Stimulated activated naive CD4-positive, alpha-beta T cell (primary cell): ENCODE results near the gene CD109.
"Not testable (repeated sequence)": the region's sequence is repeated elsewhere in the genome, so short reads cannot be mapped to it uniquely, and the experiment has no call there.

Experiments
- DNase-seq, 6 experiments: peaks; one replicate each; lab custom pipeline; 2025; lab: John Stamatoyannopoulos, UW

Gene CD109

GRCh38 chr6:73688351-73688750 is 7.7 kb upstream of the CD109 start:
- DNase-seq: no peak

DNA sequence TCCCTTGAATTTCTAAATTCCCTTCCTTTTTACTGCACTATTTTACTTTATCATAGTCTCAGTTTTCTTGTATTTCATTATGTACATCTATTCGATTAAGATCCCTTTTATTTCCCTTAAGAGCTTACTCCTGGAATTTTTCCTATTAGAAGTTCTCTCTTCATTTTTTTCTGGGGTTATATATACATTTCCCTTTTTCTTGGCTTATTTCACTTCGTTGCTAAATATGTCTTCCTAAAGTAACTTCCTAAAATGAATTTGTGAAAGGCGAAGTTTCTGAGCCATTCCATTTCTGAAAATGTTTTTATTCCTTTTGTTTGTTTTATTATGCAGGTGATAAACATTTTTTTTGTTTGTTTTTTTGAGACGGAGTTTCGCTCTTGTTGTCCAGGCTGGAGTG is 5.9 kb upstream of the CD109 start:
- no peak for DNase-seq

- no peak for DNase-seq
These were observed 4.5 kb upstream of the CD109 start for GRCh38 chr6:73691512-73691911.

DNA sequence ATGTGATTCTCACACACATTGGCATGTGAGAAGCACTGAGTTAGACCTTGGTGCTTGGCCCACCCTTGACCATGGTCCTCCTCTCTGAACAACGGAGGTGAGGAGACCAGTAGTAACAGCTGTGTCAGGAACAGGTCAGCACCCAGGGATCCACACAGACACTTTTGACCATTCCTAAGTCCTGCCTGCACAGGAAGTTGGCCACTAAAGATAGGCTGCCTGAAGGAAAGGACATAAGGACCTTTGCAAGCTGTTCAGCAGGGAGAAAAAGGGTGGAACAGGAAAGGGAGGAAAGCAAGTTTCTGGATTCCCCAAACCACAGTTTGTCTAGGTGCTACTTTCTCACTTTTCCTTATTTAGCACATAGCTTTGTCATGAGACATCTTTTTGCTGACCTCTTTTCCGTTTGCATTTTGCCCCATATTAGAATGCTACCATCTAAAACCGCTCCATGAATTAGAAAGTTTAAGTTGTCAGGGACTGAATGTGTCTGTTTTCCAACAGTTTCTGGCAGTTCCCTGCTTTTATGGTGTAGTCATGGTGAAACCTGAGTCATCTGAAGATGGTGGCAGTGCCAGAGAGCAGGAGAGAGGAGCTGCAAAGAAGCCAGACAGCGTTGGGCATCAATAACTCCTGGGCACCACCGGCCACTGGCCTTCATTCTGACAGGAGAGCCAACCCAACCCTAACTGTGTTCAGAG is 1.1 kb upstream of the CD109 start:
- DNase-seq: no peak

DNA sequence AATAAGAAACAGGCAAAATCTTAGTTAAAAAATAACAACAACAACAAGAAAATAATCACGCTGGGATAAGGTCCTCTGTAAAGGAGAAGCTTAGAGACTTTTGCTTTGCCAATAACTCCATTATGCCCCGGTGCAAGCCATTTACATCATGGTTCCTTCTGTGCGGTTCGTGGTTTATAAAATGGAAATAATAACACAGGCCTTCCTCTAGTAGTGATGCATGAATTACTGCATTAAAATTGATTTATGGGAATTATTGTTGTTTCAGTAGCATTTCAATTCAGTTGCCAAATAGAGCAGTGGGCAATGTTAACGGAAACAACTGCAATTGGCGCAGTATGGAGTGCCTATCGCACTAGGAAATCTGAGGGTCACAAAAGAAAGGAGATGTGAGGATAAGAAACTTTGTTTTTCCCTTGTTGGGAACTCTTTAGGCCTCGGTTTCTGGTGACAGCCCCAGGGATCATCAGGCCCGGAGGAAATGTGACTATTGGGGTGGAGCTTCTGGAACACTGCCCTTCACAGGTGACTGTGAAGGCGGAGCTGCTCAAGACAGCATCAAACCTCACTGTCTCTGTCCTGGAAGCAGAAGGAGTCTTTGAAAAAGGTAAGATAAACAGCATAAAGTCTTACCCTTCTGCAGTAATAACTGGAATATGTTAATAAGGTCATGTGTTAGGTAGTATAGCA is 1.1 kb downstream of the CD109 start:
- DNase-seq: no peak

DNA sequence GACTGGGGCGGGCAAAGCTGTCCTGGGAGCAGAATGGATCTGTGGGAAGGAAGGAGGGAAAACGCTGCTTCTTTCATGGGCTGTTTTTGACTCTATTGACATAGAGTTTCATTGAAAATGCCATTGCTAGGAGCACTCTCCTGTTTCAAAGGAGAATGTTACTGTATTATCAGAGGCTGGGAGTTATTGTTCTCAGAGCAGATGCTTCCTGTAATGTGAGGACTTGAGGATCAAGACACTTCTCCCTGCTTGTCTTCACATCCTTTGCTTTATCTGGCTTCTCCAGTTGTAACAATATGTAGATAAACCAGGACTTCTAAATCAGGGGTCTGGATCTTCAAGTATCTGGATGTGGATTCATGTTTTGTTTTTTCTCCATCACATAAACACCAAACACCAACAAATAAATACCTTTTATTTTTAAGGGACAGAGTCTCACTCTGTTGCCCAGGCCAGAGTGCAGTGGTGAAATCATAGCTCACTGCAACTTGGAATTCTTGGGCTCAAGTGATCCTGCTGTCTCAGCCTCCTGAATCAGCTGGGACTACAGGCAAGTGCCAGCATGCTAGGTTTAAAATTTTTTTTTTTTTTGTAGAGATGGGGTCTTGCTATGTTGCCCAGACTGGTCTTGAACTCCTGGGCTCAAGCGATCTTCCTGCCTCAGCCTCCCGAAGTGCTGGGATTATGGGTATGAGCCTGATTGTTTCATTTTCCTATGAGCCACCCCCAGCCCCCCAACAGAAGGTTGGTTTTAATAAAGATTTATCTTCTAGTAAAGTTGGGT is 3.9 kb downstream of the CD109 start:
- no peak for DNase-seq

DNA sequence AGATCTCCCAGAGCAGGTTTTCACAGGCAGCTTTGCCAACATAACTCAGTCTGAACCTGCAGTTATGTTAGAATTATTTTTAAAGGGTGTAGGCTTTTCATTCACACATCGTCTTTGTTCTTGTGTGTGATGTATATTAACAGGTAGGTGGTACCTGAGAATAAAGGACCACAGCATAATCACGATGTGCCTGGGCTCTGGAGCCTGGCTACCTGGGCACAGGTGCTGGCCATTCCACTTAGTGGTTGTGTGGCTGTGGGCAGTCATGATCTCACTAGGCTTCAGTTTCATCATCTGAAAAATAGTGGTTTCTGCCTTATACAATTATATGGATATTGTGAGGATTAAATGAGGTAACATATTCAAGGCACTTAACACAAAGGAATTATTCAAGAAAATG is 6.4 kb downstream of the CD109 start:
- DNase-seq: no peak

DNA sequence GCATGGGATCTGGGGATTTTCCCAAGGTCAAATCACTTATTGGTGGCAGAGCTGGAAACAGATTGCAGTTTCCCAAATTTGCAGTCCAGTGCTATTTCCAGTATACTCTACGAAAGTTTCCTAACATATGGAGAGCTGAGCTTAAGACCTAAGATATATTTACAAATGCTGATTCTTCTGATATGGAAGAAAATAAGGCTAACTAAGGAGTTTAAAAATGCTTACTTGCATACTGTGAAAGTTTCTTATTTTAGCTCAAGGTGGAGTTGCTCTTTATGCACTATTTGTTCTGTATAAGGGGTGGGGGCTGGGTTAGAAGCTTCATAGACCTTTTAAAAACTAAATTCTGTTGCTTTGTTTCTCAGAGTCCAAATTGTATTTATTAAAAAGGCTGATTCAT is 7.5 kb downstream of the CD109 start:
- DNase-seq: no peak

DNA sequence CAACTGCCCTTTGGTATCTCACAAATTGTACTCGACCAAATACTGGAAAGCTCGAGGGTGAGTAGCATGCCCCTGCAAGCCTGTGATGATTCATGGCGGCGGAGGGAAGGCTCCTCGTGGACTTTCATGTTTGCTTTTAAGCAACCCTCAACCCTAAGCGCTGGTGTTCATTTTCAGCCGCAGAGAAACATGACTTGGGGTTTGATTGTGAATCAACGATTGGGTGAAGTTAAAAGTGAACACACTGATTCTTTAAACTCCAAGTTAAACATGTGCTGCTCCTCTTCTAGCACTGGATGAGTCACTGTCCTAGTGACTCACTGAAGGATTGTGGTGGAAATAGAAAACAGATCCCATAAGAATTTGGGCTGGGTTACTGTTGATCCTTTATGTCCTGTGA is 8.3 kb downstream of the CD109 start:
- DNase-seq: no peak

DNA sequence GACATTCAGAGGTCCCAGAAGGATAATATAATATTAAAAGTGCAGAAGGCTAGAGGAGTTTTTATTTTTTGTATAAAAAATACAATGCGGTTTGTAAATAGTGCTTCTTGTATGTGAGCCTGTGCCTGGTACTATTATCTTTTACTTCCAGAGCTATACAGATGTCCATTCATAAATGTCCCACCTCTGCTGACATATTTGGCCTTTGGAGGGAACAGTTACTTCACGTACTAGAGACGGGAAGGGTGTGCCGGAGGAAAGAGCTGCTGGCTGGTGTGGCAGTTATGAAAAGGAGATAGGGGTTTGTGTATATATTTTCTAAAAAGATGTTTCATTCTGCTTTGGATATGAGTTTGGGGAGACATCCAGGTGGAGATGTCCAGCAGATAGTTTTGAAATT is 8.8 kb downstream of the CD109 start:
- DNase-seq: no peak

- no peak for DNase-seq
These were observed 11.0 kb downstream of the CD109 start for GRCh38 chr6:73706971-73707370.

- no peak for DNase-seq
These were observed 14.5 kb downstream of the CD109 start for GRCh38 chr6:73710470-73710869.

- DNase-seq: no peak
These were observed 14.9 kb downstream of the CD109 start for GRCh38 chr6:73710948-73711347.

DNA sequence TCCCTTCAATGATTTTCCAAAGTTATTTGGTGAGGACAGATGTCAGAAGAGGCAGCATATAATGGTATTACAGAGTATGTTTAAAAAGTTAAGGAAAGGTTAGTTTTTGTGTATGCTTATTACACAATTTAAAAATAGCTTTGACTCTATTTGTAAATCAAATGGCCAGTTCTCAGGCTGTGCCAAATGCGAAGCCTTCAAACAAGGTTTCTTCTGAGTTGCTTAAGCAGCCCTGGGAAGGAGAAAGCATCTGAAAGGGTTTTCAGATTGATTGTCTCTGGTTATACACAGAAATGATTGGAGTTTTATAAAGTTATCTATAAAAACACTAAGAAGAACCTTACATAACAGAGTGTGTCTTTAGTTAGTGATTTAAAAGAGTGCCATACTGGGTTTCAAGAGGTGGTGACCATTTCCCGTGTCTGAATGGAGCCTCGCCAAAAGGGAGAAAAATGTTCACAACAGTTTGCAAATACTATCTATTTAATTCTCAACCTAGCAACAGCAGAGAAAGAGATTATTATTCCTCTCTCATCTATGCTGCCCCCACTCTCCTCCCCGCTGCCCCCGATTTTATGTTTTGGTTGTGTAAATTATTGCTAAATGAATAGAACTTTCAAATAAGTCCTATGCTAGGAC is 16.7 kb downstream of the CD109 start:
- no peak for DNase-seq

DNA sequence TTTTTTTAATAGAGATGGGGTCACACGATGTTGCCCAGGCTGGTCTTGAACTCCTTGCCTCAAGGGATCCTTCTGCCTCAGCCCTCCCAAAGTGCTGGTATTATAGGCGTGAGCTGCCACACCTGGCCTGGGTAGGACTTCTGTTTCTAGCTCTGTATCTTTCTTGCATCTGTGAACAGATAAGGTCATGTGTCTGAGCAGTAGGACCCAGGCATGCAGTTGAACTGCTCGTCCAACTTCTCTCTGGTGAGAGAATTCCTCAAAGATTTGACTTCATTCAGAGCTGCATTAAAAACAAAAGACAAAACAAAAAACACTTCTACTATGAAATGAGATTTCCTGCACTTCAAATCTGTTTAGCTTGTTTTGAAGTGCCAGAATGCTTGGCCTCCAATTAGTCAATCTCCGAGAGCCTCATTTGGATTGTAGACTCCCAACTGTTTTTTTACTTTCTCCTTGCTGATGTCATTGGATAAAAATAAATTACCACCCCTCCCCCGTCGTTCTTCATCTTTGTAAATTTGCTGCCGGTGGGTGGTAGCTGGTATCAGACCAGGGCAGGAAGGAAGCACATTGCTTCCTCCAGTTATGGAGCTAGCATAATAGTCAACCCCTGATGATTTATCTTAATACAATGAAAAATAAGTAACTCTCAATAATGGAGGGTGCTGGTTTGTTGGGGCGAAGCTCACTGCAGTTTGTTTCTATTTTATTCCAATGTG is 17.6 kb downstream of the CD109 start:
- no peak for DNase-seq

GRCh38 chr6:73715111-73715508 is 19.1 kb downstream of the CD109 start:
- not testable (repeated sequence) for DNase-seq

DNA sequence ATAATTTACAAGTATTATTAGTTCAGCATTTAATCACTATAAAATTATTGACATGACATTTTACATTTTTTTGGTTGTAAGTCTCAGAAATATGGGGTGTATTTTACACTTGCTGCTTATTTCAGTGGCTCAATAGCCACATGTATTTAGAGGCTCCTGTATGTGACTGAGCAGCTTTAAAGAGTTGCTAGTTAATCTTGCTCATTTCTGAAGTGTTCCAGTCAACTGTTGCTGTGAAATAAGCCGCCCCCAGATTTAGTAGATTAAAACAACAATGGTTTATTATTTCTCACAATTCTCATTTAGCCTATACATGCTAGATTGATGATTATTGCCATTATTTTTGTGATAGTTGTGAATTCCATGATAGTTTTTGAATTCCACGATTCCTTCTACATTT is 23.0 kb downstream of the CD109 start:
- no peak for DNase-seq

DNA sequence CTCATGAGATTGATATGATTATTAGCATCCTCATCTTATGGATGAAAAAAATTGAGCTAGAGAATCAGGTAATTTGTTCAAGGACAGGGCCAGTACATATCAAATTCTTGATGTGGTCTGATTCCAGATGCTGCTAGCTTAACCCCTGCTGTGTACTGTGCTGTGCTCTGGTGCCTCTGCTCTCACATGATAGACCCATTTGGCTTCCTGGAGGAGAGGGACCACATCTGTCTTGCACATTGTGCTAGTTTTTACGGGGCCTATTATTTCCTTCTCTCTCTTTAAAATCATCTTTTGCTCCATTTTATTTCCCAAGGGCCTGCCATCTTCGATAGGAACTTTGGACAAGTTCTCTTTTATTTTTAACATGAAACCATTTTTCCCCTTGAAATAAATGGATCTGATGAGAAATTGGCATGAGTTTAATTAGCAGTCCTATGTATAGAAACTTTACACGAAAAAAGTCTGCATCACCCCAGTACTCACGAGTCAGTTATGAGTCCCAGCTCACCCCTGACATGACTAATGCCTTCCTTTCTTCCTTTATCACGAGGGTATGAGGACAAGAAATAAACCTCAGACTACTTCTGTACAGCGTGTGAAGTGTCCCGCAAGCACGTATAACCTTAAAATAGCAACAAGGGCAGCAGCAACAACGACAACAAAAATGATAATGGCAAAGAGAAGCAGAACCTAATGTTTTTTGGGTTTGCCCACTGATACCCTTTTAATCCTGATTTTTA is 26.5 kb downstream of the CD109 start:
- no peak for DNase-seq

GRCh38 chr6:73723480-73723879 is 27.5 kb downstream of the CD109 start:
- DNase-seq: not testable (repeated sequence)

DNA sequence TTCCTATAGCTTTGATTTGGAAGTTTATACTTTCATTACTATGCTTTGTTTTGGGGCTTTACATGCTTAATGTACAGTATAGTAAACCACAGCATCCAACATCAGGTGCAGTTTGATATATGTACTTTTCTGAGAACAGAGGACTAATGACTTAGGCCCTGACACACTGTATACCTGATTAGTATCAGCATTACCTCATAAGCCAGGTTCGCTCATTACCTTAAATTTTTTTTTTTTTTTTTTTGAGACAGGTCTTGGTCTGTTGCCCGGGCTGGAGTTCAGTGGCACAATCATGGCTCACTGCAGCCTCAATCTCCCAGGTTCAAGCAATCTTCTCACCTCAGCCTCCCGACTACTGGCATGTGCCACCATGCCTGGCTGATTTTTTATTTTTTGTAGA is 28.4 kb downstream of the CD109 start:
- DNase-seq: no peak

DNA sequence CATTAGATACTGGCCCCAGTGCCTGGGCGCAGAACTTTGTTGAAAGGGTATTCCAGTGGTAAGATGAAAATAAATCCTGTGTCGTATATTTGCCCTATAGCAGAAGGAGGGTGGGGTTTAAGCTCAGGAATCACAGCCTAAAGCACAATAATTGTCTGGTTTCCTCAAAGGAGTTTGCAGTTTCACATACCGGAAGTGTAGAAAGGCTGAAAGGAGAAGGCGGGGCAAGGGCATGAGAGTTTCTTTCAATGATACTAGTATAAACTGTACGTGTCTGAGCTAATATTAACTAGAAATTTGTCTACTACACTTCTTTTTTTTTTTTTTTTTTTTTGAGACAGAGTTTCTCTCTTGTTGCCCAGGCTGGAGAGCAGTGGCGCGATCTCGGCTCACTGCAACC is 29.2 kb downstream of the CD109 start:
- peak in 4 of 6 experiments; percentile 1 to 51 (median 30) for DNase-seq
